Effector memory CD4-positive, alpha-beta T cell (primary cell): Measurements from ENCODE around the gene NRTN.

Source experiments
- DNase-seq, 3 donors: peaks; one replicate each; pipeline ENCODE4 v3.0.0-alpha.2; 2020
- H3K27ac ChIP-seq: 2 replicates; pipeline ENCODE4 v1.7.0; 2013; ENCODE audit warnings: mild to moderate bottlenecking, low read length, moderate library complexity; ENCODE audit not compliant: insufficient read depth, poor library complexity, severe bottlenecking
- H3K27me3 ChIP-seq: replicated peaks from 2 replicates; pipeline ENCODE4 v1.7.0; 2013; ENCODE audit warnings: mild to moderate bottlenecking, low read length; ENCODE audit not compliant: insufficient read depth, control insufficient read depth, poor library complexity, severe bottlenecking
- H3K36me3 ChIP-seq: 2 replicates; pipeline ENCODE4 v1.7.0; 2013; ENCODE audit warnings: mild to moderate bottlenecking, low read length, moderate library complexity; ENCODE audit not compliant: control insufficient read depth, insufficient read depth
- H3K4me1 ChIP-seq: 2 replicates; pipeline ENCODE4 v1.7.0; 2013; ENCODE audit warnings: low read length, mild to moderate bottlenecking; ENCODE audit not compliant: control insufficient read depth, insufficient read depth, poor library complexity, severe bottlenecking
- H3K4me3 ChIP-seq: 2 replicates; pipeline ENCODE4 v1.7.0; 2013; ENCODE audit warnings: low read length, low read depth, mild to moderate bottlenecking; ENCODE audit not compliant: insufficient read depth, poor library complexity, severe bottlenecking
- H3K9me3 ChIP-seq: 2 replicates; pipeline ENCODE4 v1.7.0; 2013; ENCODE audit warnings: mild to moderate bottlenecking, low read length, moderate library complexity; ENCODE audit not compliant: control insufficient read depth

NRTN gene

DNA sequence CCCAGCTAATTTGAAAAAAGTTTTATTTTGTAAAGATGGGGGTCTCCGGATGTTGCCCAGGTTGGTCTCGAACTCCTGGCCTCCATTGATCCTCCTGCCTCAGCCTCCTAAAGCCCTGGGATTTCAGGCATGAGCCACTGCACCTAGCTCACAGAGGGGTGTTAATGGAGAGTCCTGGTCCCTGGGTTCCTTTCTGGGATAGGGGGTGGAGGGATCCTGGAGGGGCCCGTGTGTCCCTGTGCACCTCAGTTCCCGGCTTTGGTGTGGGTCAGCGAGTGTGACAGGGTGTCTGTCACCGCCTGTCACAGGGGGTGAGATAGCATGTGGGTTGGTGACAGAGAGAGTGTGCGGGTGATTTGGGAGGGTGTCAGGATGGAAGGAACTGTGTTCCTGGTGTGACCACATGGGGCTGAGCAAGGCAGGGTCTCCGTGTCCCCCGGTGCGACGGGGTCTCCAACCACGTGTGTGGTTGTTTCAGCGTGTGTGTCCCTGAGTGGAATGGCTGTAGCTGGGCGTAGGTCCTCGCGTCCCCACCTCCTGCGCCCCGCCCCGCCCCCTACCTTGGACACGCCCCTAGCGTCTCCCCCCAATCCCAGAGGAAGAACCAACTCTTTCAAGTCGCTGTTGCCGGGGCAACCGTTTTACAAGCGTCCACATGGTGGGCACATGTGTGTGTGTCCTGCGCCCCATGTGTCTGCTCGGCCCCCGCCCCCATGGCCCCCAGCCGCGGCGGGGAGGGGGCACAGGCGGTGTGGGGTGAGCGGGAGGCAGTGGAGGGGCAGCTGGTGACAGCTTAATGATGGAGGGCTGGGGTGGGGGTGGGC lies 2.9 kb upstream of the NRTN start:
- H3K36me3 ChIP-seq = no peaks in the 10 kb centered on the region
- H3K27me3 ChIP-seq = peaks cover 8% of the 10 kb centered on the region

DNA sequence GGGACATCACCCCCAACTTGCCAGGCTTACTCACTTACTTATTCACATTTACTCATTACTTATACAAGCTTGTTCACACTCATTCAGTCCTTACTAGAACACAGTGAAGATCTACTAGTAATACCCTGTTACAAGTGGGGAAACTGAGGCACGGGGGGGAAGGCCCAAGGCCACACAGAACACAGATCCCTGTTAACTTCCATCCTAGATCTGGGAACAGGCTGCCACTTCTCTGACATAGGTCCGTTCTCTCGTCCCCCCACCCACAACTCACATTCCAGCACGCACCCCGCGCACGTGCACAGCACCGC lies 1.5 kb upstream of the NRTN start:
- Histone ChIP-seq H3K27ac (no peak overlapping the region), H3K36me3 (no peaks in the 10 kb centered on the region), H3K9me3 (no peaks in the 10 kb centered on the region), H3K27me3 (peaks cover 8% of the 10 kb centered on the region), H3K4me1 (peaks cover 25% of the 10 kb centered on the region), H3K4me3 (peak overlapping the region; percentile 27)
- DNase-seq = no peak

More for the DNA sequence above, 2.9 kb upstream of the NRTN start:
- H3K9me3 ChIP-seq = no peaks in the 10 kb centered on the region
- no peak overlapping the region for H3K4me3 ChIP-seq
- no peak overlapping the region for H3K27ac ChIP-seq
- no peak for DNase-seq
- H3K4me1 ChIP-seq = peaks cover 25% of the 10 kb centered on the region

DNA sequence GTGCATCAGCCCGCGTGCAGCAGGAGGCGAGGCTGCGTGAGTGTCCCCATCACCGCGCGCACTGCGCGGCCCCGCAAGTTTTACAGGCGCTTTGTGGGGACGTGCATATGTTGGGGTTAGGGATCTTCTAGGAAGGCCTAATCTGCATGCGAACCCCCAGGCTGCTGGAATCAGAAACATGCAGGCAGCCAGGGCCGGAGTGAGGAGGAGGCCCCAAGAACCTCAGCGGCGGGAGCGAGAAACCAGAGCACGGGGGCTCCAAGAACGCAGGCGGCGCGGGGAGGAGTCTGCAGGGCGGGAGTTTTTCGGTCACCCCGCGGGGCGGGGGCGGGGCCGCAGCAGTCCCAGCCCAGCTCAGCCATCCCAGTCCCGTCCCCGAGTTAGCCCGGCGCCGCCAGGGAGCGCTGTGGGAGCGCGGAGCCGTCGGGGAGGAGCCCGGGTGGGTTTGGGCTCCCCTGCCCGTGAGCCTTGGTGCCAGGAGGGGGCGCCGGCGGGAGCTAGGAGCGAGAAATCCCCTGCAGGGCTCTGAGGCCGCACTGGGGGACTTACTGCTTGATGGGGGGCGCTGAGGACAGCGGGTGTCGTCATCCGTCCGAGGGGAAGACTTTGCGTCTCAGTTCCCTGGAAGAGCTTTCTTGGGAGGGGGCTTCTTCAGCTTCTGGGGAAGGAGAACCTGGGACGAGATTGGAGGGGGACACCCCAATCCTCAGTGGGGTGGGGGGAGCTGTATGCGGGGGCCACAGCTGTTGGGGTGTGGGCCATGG lies 933 bp upstream of the NRTN start:
- Histone ChIP-seq H3K9me3 (no peaks in the 10 kb centered on the region), H3K36me3 (no peaks in the 10 kb centered on the region), H3K4me1 (peaks cover 25% of the 10 kb centered on the region), H3K27ac (no peak overlapping the region), H3K27me3 (peaks cover 8% of the 10 kb centered on the region), H3K4me3 (peak overlapping the region; percentile 27)
- DNase-seq = peak; percentile 82 to 88 (median 83)

DNA sequence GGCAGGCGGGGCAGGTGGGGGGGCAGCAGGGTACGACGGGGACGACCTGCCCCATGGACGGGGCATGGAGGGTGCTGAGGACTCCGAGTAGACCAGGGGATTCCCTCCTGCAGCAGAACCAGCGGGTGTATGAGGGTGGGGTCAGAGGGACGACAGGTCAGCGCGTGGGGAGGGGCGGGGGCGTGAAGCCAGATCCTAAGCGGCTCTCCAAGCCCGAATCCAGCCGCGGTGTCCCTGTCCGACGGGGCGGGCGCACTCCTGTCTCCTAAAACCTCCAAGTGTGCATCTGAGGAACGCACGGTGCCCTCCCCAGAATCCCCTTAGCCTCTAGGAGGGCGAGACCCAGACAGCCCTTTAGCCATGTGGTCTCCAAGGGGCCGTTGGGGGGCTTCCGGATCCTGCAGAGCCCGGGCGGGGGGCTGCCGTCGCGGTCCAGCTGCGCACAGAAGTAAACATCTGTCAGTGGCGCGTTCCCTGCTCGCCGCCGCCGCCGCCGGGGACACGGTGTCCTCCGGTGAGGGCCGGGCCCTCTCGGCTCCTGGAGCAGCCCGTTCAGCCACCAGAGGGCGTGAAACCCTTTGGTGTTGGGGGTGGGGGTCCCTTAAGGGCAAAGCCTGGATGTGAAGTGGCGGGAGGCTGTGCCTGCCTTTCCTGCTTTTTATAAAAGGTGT lies 730 bp downstream of the NRTN start:
- Histone ChIP-seq H3K27me3 (no peaks in the 10 kb centered on the region), H3K9me3 (no peaks in the 10 kb centered on the region), H3K4me1 (peaks cover 25% of the 10 kb centered on the region), H3K4me3 (no peak overlapping the region), H3K27ac (peak overlapping the region; percentile 11), H3K36me3 (no peaks in the 10 kb centered on the region)
- peak in 2 of 3 donors; percentile 33 to 34 for DNase-seq

DNA sequence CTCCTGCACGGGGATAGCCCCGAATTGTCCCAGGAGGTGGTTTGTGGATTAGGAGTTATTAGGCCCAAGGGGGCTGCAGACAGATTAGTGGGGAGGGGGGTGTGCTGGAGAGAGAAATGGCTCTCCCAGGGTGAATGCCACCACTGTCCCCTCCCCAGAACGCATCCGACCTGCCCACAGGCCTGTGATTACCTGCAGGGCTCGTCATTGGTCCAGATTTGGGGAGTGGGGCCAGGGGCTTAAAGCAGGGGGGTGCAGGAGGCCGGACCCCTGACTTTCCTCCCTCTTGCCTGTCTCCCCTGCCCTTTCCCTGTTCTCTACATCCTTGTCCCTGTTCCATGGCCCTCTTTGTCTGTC lies 1.2 kb downstream of the NRTN start:
- Histone ChIP-seq H3K4me1 (peaks cover 25% of the 10 kb centered on the region), H3K9me3 (no peaks in the 10 kb centered on the region), H3K27me3 (no peaks in the 10 kb centered on the region), H3K4me3 (no peak overlapping the region), H3K27ac (peak overlapping the region; percentile 11), H3K36me3 (no peaks in the 10 kb centered on the region)
- no peak for DNase-seq

DNA sequence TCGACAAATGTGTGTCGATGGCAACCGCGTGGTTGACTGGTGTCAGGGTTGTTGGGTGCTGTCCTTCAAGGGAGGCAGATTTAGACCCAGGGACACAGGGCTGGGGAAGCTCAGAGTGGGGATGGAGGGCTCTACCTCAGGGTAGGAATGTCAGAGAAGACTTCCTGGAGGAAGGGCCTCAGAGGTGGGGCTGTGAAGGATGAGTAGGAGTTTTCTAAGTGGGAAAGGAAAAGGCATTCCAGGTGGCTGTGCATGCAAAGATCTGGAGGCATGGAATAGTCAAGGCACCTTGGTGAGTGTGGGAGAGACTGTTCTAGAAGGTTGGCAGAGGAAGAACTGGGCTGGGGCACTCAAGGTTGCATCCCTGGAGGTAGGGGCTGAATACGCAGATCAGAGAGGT lies 2.0 kb downstream of the NRTN start:
- no peak overlapping the region for H3K27ac ChIP-seq
- H3K27me3 ChIP-seq = no peaks in the 10 kb centered on the region
- H3K4me3 ChIP-seq = no peak overlapping the region

DNA sequence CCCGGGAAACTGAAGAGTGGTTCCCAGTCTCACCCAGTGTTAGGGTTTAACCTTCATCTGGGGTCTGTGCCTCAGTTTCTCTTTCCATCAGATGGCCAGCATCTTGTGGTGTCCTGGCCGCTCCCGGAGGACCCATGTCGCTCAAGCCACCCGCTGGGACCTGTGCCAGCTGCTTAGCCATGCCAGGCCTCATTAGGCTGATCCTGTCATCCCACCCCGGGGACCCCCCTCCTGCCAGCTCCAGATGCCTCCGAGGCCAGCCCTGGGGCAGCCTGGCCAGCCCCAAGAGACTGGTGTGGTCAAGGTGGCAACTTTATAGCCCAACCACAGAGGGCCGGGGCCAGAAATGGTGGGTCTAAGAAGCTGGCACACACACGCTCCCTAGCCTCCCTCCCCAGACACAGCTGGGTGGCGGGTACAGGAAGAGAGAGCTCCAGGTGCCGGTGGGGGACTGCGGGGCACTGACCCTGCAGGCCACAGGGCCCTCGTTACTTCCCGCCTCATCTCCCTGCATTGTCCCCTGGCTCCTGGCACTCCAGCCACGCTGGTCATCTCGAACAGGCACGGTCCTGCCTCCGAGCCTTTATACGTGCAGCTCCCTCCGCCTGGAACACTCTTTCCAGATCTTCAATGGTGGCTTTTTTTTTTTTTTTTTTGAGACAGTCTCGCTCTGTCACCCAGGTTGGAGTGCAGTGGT lies 3.4 kb downstream of the NRTN start:
- DNase-seq = no peak
- H3K27ac ChIP-seq = no peak overlapping the region
- no peaks in the 10 kb centered on the region for H3K9me3 ChIP-seq
- no peak overlapping the region for H3K4me3 ChIP-seq
- no peaks in the 10 kb centered on the region for H3K36me3 ChIP-seq
- H3K27me3 ChIP-seq = no peaks in the 10 kb centered on the region
- H3K4me1 ChIP-seq = peaks cover 20% of the 10 kb centered on the region

More for the DNA sequence above, 2.0 kb downstream of the NRTN start:
- no peaks in the 10 kb centered on the region for H3K9me3 ChIP-seq
- DNase-seq = no peak
- H3K36me3 ChIP-seq = no peaks in the 10 kb centered on the region
- peaks cover 24% of the 10 kb centered on the region for H3K4me1 ChIP-seq

DNA sequence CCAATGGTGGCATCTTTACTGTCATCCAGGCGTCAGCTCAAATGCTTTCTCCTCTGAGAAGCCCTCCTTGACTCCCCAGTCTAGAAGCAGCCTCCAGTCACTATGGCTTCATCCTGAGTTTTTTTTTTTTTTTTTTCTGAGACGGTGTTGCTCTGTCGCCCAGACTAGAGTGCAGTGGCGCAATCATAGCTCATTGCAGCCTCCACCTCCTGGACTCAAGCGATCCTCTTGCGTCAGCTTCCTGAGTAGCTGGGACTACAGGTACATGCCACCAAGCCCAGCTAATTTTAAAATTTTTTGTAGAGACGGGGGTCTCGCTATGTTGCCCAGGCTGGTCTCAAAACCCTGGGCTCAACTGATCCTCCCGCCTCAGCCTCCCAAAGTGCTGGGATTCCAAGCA lies 4.2 kb downstream of the NRTN start:
- H3K27ac ChIP-seq = no peak overlapping the region
- DNase-seq = no peak
- H3K27me3 ChIP-seq = no peaks in the 10 kb centered on the region
- no peaks in the 10 kb centered on the region for H3K9me3 ChIP-seq
- peaks cover 14% of the 10 kb centered on the region for H3K4me1 ChIP-seq
- H3K36me3 ChIP-seq = no peaks in the 10 kb centered on the region
- H3K4me3 ChIP-seq = no peak overlapping the region

DNA sequence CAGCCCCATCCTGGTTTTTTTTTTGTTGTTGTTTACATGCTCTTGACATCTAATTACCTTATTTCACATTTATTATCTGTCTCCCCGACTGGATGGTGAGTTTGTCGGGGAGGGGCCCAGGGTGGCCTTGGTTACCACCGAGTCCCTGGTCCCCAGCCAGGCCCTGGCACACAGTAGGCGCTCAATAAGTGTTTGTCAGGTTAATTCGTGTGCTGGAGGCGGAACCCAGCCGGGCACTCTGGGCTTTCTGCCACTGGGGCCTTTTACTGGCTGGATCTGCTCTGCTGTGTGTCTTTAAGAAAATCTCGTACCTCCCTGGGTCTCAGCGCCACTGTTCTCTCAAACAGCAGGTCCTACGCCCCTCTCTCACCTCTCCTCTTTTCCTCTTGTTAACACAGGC lies 4.6 kb downstream of the NRTN start:
- Histone ChIP-seq H3K4me1 (peaks cover 10% of the 10 kb centered on the region), H3K27me3 (no peaks in the 10 kb centered on the region), H3K4me3 (no peak overlapping the region), H3K36me3 (no peaks in the 10 kb centered on the region), H3K9me3 (no peaks in the 10 kb centered on the region), H3K27ac (no peak overlapping the region)
- no peak for DNase-seq
